GM18870 (cell line): Measurements from ENCODE around the gene RBFOX2.
"Not testable (repeated sequence)": the region's sequence is repeated elsewhere in the genome, so short reads cannot be mapped to it uniquely, and the experiment has no call there.

Experiments
- ATAC-seq: cut with Tn5 transposase; IDR thresholded peaks from one replicate; pipeline ENCODE4 v1.9.1; 2021; ENCODE audit warnings: moderate library complexity; ENCODE audit not compliant: unreplicated experiment

The RBFOX2 gene

DNA sequence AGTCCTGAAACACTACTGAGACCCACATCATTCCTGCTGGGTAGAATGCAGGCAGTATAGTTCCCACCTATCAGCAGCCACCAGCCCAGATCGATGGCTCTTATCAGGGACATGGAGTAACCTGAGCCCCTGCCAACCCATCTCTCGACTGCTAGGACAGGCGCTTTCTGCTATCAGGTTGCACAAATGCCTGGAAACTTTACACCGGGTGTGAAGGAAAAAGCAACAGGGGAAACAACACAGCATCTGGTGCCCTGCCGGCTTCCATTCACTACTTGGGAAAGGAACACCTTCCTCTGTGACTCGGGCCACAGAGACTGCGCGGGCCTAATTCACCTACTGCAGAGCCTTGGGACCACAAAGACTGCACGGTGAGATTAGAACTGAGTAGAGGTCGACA is 18.5 kb downstream of the RBFOX2 start:
- ATAC-seq: no peak

DNA sequence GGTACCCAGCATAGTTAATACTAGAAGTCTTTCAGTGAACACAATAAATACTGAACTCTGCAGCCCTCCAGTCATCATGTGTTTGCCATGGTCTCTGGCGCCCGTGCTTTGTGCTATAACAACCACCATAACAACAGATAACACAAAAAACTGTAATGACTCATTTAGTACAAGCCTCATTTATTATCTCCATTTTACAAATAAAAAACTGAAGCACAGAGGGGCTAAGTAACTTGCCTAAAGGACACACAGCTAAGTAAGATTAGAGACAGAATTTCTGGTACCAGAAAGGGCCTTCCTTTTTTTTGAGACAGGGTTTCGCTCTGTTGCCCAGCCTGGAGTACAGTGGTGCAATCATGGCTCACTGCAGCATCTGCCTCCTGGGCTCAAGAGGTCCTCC is 19.5 kb downstream of the RBFOX2 start:
- ATAC-seq: no peak

GRCh38 chr22:36008565-36008964 is 20.1 kb downstream of the RBFOX2 start:
- no peak for ATAC-seq

GRCh38 chr22:36008131-36008530 is 20.5 kb downstream of the RBFOX2 start:
- no peak for ATAC-seq

DNA sequence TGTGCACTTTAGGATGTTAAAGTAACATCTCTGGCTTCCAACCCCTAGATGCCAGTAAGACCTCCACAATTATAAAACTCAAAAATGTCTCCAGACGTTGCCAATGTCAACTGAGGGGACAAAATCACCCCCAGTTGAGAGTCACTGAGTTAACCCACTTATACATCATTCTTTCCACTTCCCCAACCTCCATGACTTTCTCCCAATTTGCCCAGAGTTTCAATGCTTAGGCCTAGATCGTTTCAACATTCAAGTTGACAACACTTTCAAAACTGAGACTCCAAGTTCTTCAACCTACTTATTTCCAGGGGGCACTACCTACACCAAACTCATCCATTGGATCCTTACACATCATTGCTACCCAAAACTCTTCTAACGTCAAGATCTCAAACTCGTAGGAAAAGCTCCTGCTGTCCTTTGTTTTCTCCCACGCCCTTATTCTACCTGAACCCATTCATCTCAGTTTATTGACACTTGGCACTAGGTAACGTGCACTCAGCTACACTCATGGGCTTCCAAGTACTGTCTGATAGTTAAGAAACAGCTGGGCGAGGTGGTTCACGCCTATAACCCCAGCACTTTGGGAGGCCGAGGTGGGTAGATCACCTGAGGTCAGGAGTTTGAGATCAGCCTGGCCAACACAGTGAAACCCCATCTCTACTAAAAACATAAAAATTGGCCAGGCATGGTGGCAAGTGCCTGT is 24.5 kb downstream of the RBFOX2 start:
- ATAC-seq: no peak

GRCh38 chr22:36002718-36003260 is 25.8 kb downstream of the RBFOX2 start:
- no peak for ATAC-seq

GRCh38 chr22:36002084-36002483 is 26.5 kb downstream of the RBFOX2 start:
- no peak for ATAC-seq

DNA sequence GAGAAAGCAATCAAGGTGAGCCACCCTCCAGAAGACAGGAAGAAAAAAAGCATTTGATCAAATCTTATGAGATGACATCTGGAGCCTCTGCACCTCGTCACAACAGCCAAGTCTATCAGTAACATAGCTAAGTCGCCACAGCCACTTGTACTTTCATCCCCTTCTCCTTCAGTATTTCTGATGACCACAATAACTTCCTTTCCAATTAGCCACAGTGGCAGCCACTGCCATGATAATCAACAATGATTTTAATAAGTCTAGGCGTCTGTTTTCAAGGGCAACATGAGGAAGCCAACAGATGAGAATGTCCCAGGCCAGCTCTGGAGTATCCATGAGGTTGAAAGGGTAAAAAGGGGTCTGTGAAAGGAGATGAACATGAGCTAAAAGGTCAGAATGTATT is 29.9 kb downstream of the RBFOX2 start:
- no peak for ATAC-seq

DNA sequence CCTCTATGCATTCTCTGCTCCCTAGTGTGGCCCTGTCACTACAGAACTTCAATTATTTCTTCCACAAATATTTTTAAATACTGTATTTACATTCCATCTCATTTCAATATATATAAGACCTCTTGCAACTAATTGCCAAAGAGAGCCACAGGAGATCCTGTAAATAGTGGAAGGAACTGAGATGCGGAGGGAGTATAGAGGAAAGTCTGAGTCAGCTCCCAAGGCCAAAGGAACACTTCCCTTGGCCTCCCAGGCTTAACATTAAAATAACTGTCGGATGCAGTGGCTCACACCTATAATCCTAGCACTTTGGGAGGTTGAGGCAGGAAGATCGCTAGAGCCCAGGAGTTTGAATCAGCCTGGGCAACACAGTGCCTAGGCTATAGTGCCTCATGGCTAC is 31.2 kb downstream of the RBFOX2 start:
- ATAC-seq: no peak

- ATAC-seq: no peak
Observed at GRCh38 chr22:35996596-35996995, 32.0 kb downstream of the RBFOX2 start.

DNA sequence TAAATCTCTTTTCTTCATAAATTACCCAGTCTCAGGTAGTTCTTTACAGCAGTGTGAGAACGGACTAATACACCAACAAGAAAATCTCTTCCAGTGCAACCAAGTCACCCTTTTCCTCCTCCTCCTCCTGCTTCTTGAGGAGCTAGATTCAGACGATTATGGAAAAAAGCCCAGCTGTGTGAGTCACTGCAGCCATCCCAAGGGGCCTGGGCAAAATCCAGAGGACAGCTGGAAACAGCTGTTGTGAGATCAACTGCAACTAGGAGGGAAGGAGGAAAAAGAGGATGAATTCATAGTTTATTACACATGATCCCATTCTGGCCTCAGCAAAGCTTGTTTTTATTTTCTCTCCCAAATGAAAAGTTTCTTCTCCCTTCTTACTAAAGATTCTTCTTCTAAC is 32.9 kb downstream of the RBFOX2 start:
- ATAC-seq: no peak

GRCh38 chr22:35995348-35995747 is 33.3 kb downstream of the RBFOX2 start:
- no peak for ATAC-seq

DNA sequence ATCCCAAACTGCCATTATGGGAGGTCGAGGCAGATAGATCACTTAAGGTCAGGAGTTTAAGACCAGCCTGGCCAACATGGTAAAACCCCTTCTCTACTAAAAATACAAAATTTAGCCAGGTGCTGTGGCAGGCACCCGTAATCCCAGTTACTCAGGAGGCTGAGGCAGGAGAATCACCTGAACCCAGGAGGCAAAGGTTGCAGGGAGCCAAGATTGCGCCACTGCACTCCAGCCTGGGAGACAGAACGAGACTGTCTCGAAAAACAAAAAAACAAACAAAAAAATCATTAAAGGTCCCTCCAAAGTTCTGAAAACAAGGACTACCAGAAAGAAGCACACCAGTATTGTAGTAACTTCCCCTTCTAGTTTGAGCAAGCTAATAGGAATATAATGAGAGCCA is 34.9 kb downstream of the RBFOX2 start:
- ATAC-seq: not testable (repeated sequence)

- no peak for ATAC-seq
Observed at GRCh38 chr22:35993048-35993714, 35.4 kb downstream of the RBFOX2 start.

- ATAC-seq: no peak
Observed at GRCh38 chr22:35991168-35991567, 37.5 kb downstream of the RBFOX2 start.

DNA sequence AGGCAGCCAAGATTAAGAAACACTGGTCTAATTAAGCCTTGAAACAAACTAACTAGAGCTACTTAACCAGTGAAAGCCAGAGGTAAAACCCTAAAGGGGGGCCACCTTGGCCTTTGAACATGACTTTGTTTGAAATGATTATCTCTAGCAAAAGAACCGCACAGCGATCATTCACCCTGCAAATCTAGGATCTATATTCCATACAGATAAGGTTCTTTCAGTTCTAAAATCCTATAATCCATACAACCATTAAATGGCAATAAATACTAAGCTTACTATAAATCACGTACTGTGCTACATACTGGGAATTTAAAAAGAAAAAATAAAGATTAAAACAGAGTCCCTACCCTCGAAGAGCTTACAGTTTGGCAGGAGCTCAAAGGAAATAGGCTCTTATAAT is 40.6 kb downstream of the RBFOX2 start:
- ATAC-seq: no peak

- ATAC-seq: no peak
Observed at GRCh38 chr22:35987487-35987886, 41.1 kb downstream of the RBFOX2 start.

GRCh38 chr22:35986088-35986487 is 42.5 kb downstream of the RBFOX2 start:
- no peak for ATAC-seq

DNA sequence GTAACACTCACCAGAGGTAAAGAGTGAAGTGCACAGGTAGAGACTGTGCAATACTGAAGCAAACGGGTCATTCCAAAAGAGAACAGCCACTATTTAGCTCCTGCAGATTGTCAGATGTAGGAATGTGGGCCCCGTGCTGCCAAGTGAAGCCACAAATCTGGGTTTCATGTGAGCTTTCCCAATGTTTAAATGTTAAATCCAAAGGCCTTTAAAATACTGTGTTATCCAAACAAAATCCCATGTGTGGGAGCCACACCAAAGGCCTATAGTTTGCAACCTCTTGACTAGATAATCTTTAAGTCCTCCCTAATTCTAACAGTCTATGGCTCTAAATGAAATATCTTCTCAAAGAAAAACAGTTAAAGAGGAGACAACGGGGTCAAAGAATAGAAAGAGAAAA is 43.3 kb downstream of the RBFOX2 start:
- ATAC-seq: no peak

DNA sequence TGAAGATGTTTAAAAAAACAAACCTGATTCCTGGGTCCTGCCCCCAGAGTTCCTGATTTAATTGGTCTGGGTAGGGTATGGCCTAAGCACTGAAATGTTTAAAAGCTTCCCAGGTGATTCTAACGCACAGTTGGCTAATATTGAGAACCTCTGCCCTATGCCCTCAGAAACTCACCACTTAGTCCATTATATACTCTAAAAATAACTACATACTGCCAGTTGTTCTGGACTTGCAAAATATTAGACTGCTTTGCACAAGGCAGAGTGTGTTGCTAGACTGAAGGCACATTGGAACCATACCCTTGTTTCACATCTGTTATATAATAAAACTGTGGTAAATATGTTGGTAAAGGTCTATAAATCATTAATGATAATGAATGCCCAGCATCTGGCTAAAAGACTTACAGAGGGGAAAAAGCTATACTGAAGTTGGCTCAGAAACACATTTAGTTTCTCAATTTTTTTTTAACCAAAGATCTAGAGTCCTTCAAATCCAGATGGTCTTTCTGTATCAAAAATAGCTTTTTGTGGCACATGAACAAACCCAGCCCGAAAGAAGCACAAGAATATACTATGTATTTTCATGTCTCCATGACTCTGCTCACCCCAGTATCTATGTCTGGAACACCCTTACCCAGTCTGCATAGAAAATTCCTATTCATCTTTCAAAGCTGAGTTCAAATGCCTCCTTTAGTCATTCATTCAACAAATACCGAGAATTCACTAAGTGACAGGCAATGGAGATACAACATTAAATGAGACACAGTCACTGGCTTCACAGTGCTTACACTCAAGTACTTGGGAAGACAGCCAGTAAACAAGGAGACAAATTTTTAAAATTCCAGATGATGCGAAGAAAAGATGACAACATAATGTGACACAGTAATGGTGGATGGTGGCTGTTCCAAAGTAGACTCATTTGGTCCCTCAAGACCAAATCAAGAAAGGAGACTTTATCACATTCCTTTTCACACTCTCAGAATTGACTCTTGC is 44.1 kb downstream of the RBFOX2 start:
- ATAC-seq: no peak

DNA sequence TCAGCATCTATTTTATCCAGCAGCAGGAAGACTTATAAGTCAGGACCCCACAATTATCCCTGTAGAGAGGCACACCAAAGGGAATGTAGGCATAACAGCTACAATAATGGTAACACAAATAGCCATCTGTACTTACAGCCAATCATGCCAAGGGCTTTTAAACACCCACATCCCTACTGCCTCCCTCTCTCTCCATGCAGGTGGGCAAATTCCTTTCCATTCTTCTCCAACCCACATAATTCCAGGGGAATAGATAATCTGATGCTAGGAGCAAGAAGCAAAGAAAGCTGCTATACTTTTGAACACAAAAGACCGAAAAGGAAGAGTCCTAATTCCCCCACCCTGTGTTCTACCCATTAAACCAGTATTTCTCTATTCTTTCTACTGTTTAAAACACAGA is 46.7 kb downstream of the RBFOX2 start:
- no peak for ATAC-seq
